Parathyroid adenoma (tissue), 2 donors: Measurements from ENCODE around the gene CEP112.

ENCODE experiments used
- H2AFZ ChIP-seq: fragments of 300-600 bp; sonication (generic); one replicate; pipeline ENCODE4 v1.7.0; 2017; ENCODE audit warnings: antibody characterized with exemption, mild to moderate bottlenecking
- H3K27ac ChIP-seq: fragments of 300-600 bp; sonication (generic); one replicate; pipeline ENCODE4 v1.7.0; 2017
- H3K27me3 ChIP-seq: fragments of 300-600 bp; sonication (generic); one replicate; pipeline ENCODE4 v1.7.0; 2017; ENCODE audit warnings: low read length; ENCODE audit not compliant: control insufficient read depth, insufficient read depth
- H3K36me3 ChIP-seq: fragments of 300-600 bp; sonication (generic); one replicate; pipeline ENCODE4 v1.7.0; 2017; ENCODE audit warnings: low read length; ENCODE audit not compliant: control insufficient read depth, insufficient read depth
- H3K4me1 ChIP-seq: fragments of 300-600 bp; sonication (generic); one replicate; pipeline ENCODE4 v1.7.0; 2017; ENCODE audit warnings: control low read depth
- H3K4me2 ChIP-seq: fragments of 300-600 bp; sonication (generic); one replicate; pipeline ENCODE4 v1.7.0; 2017; ENCODE audit warnings: low read length
- H3K4me3 ChIP-seq: fragments of 300-600 bp; sonication (generic); one replicate; pipeline ENCODE4 v1.7.0; 2017; ENCODE audit warnings: low read depth, low read length
- H3K79me2 ChIP-seq: fragments of 300-600 bp; sonication (generic); one replicate; pipeline ENCODE4 v1.7.0; 2017; ENCODE audit warnings: control low read depth
- H3K9ac ChIP-seq: fragments of 300-600 bp; sonication (generic); one replicate; pipeline ENCODE4 v1.7.0; 2017; ENCODE audit warnings: mild to moderate bottlenecking
- H3K9me3 ChIP-seq: fragments of 300-600 bp; sonication (generic); one replicate; pipeline ENCODE4 v1.7.0; 2017; ENCODE audit warnings: low read length; ENCODE audit not compliant: control insufficient read depth
- TF ChIP-seq, protein P1 (sequence below): fragments of 300-600 bp; sonication (generic); IDR thresholded peaks from one replicate; pipeline ENCODE4 v1.7.0; 2017; ENCODE audit warnings: antibody characterized with exemption, mild to moderate bottlenecking
- donor health status: primary hyperparathyroidism.

CEP112 gene

DNA sequence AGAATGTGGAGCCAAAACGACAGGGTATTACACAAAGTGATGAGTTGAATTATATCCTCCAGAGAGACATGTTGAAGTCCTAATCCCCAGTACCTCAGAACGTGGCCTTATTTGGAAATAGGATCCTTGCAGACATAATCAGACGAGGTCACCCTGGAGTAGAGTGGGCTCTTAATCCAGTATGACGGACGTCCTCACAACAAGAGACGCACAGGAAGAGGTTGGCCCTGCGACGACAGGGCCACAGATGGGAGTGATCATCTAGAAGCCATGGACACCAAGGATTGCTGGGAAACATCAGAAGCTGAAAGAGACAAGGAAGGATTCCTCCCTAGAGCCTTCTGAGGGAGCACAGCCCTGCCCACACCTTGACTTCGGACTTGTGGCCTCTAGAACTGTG lies 488.0 kb downstream of the CEP112 start:
- H2AFZ ChIP-seq, result no peak overlapping the region
- TF ChIP-seq, protein P1, sequence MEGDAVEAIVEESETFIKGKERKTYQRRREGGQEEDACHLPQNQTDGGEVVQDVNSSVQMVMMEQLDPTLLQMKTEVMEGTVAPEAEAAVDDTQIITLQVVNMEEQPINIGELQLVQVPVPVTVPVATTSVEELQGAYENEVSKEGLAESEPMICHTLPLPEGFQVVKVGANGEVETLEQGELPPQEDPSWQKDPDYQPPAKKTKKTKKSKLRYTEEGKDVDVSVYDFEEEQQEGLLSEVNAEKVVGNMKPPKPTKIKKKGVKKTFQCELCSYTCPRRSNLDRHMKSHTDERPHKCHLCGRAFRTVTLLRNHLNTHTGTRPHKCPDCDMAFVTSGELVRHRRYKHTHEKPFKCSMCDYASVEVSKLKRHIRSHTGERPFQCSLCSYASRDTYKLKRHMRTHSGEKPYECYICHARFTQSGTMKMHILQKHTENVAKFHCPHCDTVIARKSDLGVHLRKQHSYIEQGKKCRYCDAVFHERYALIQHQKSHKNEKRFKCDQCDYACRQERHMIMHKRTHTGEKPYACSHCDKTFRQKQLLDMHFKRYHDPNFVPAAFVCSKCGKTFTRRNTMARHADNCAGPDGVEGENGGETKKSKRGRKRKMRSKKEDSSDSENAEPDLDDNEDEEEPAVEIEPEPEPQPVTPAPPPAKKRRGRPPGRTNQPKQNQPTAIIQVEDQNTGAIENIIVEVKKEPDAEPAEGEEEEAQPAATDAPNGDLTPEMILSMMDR, result no peak
- H3K79me2 ChIP-seq, result no peaks in the 10 kb centered on the region
- no peak overlapping the region for H3K4me3 ChIP-seq
- peak overlapping the region; percentile 58 for H3K4me2 ChIP-seq
- no peaks in the 10 kb centered on the region for H3K36me3 ChIP-seq
- no peaks in the 10 kb centered on the region for H3K27me3 ChIP-seq
- no peak overlapping the region for H3K9ac ChIP-seq
- H3K4me1 ChIP-seq, result peaks cover 3% of the 10 kb centered on the region
- no peak overlapping the region for H3K27ac ChIP-seq
- no peaks in the 10 kb centered on the region for H3K9me3 ChIP-seq

DNA sequence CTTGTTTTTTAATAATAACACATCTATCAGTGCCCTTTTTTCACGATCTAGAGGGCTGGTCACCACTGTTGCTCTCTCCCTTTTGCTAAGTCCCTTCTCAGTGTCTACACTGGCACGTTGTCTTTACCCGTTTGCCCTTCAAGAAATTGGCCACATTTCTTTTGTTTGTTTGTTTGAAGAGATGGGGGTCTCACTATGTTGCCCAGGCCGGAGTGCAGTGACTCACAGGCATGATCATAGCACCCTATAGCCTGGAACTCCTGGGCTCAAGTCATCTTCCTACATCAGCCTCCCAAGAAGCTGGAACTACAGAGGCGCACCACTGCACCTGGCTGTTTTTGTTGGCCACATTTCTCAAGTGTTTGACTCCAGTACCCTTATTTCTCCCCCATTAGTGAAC lies 492.5 kb downstream of the CEP112 start:
- no peak overlapping the region for H2AFZ ChIP-seq
- no peak overlapping the region for H3K4me2 ChIP-seq
- H3K9ac ChIP-seq, result no peak overlapping the region
- no peak overlapping the region for H3K4me3 ChIP-seq
- H3K27ac ChIP-seq, result no peak overlapping the region
- H3K79me2 ChIP-seq, result no peaks in the 10 kb centered on the region
- H3K9me3 ChIP-seq, result no peaks in the 10 kb centered on the region
- no peaks in the 10 kb centered on the region for H3K36me3 ChIP-seq
- H3K27me3 ChIP-seq, result no peaks in the 10 kb centered on the region
- H3K4me1 ChIP-seq, result peaks cover 2% of the 10 kb centered on the region
- TF ChIP-seq, protein P1, result no peak

DNA sequence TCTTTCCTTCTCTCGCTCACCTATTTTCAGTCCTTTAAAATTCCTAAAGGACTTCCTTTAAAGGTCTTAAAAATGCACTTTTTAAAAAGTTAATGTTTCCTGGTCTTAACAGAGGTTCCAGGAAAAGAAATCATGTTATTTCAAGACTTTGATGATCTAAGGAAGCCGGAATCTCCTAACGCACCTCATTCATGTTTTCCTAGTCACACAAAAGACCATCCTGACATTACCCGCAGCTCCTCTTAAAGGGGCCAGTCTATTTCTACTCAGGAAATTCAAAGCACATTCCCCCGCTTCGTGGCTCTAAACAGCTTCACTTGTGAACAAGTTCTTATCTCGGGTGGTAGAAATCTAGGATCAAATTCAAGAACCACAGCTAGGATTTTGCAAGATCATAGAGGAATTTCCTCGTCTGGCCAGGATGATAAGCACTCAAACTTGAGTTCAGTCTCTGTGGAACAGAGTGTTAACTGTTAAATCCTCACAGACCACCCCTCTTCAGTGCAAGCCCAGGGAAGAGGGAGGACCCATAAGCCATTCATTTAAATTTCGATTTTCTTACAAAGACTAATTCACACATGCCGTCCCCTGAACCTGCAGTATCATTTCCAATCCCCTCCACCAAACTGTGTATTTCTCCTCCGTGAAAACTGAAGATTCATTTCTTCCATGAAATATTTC lies 493.4 kb downstream of the CEP112 start:
- Histone ChIP-seq H3K27me3 (no peaks in the 10 kb centered on the region), H3K27ac (no peak overlapping the region), H2AFZ (no peak overlapping the region), H3K4me2 (peak overlapping the region; percentile 0), H3K9me3 (no peaks in the 10 kb centered on the region), H3K79me2 (no peaks in the 10 kb centered on the region), H3K4me1 (no peaks in the 10 kb centered on the region), H3K36me3 (no peaks in the 10 kb centered on the region), H3K4me3 (no peak overlapping the region), H3K9ac (no peak overlapping the region)
- TF ChIP-seq, protein P1, result no peak

DNA sequence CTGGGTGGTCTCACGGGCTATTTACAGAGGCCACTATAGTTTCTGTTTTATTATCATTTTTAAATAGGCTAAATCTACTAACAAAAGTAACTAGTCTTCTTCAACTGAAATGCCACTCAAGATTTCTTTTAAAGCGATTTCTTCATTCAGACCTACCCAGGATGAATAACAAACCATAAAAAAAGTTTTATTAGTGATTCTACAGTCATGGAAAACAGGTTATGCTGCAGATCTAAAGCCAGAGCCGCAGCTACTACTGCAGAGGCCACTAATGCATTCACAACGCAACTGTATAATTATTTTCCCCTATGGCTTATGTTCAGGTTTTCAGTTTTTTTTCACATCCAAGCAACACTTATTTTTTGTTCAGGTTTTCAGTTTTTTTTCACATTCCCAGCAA lies 494.3 kb downstream of the CEP112 start:
- no peaks in the 10 kb centered on the region for H3K9me3 ChIP-seq
- H3K27ac ChIP-seq, result no peak overlapping the region
- no peak overlapping the region for H3K4me3 ChIP-seq
- no peak overlapping the region for H3K9ac ChIP-seq
- H3K4me2 ChIP-seq, result no peak overlapping the region
- no peaks in the 10 kb centered on the region for H3K36me3 ChIP-seq
- H3K4me1 ChIP-seq, result no peaks in the 10 kb centered on the region
- H2AFZ ChIP-seq, result no peak overlapping the region
- H3K27me3 ChIP-seq, result no peaks in the 10 kb centered on the region
- H3K79me2 ChIP-seq, result no peaks in the 10 kb centered on the region
- TF ChIP-seq, protein P1, result no peak

DNA sequence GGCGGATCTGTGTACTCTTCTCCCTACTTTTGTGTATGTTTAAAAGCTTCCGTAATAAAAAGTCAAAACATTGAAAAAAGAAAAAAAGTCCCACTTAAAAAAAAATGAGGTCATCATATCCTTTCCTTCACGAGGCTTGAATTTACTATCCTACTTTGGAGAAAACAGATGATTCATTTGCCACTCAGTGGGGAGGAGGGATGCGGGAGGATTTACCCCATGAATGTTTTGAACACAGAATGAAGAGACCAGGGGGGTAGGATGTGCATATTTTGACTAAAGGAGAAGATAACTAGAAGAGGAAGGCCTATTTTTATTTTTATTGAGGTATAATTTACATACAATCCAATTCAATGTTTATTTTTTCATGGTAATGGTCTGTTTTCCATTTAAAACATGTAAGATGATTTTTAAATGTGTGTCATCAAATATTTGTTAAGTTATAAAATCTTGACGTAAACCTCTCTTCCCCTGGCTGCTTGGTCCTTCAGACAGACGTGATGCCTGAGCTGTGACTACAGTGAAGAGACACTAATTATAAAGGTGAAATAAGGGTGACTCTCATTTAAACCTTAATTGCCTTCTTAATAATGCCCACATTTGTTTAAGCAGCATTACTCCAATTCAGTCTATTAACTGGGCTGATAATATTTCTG lies 495.1 kb downstream of the CEP112 start:
- Histone ChIP-seq H2AFZ (no peak overlapping the region), H3K4me1 (no peaks in the 10 kb centered on the region), H3K9me3 (no peaks in the 10 kb centered on the region), H3K4me2 (no peak overlapping the region), H3K9ac (no peak overlapping the region), H3K4me3 (no peak overlapping the region), H3K27ac (no peak overlapping the region), H3K79me2 (no peaks in the 10 kb centered on the region), H3K27me3 (no peaks in the 10 kb centered on the region), H3K36me3 (no peaks in the 10 kb centered on the region)
- TF ChIP-seq, protein P1, result no peak
